ENCODE results near the gene ANO9. TPM values are rescaled to one million over a fixed set of nuclear protein-coding genes. Genes with fewer than 3 reads are reported as not detected.

The ANO9 gene
- total RNA-seq, 6 donors from 2014 or later = 11.7 to 62.9 (median 18.8) TPM

GRCh38 chr11:462107-462890 lies 20.5 kb upstream of the ANO9 start:
- Histone ChIP-seq H3K36me3 (peaks cover 0 to 26% (median 10%) of the 10 kb centered on the region in 4 donors), H3K4me3 (no peak overlapping the region), H3K4me1 (peaks cover 0 to 10% (median 1%) of the 10 kb centered on the region in 4 donors), H3K9me3 (no peaks in the 10 kb centered on the region), H3K27ac (peak overlapping the region in 3 of 4 donors; percentile 26 to 32 (median 30)), H3K27me3 (no peaks in the 10 kb centered on the region)
- WGBS, 2 donors = 90 to 95% methylated on average over 14 to 15 of the region's 16 CpGs
- no peak for ATAC-seq (ENCODE audit: low FRiP score in 2 of 2)
- TF ChIP-seq, protein P1, sequence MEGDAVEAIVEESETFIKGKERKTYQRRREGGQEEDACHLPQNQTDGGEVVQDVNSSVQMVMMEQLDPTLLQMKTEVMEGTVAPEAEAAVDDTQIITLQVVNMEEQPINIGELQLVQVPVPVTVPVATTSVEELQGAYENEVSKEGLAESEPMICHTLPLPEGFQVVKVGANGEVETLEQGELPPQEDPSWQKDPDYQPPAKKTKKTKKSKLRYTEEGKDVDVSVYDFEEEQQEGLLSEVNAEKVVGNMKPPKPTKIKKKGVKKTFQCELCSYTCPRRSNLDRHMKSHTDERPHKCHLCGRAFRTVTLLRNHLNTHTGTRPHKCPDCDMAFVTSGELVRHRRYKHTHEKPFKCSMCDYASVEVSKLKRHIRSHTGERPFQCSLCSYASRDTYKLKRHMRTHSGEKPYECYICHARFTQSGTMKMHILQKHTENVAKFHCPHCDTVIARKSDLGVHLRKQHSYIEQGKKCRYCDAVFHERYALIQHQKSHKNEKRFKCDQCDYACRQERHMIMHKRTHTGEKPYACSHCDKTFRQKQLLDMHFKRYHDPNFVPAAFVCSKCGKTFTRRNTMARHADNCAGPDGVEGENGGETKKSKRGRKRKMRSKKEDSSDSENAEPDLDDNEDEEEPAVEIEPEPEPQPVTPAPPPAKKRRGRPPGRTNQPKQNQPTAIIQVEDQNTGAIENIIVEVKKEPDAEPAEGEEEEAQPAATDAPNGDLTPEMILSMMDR (IDR thresholded peaks at IDR 0.05) = no peak
- TF ChIP-seq POLR2AphosphoS5 (IDR thresholded peaks at IDR 0.05) = no peak
- TF ChIP-seq POLR2A (IDR thresholded peaks at IDR 0.05) = no peak
- no peak for TF ChIP-seq EP300 (IDR thresholded peaks at IDR 0.05)
- DNase-seq = peak in 1 of 2 donors; percentile 49

DNA sequence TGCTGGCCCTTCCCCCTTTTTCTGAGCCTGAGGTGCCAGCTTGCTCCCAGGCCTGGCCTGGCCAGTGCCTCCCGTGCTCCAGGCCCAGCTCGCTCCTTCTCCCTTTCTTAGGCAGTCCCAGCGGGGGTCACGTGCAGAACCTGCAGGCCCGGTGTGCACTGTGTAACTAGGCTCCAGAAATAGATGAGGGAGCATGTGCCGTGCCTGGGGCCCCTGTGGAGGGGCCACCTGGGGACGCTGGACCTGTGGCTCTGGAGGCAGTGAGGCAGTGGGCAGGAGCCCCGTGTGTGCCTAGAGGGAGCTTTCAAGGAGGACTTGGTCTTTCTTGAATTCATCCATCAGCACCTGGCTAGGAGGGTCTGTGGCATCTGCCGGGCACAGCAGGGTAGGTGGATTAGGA lies 19.8 kb upstream of the ANO9 start:
- 87 to 89% methylated on average over 5 to 9 of the region's 9 CpGs for WGBS, 2 donors
- Histone ChIP-seq H3K27ac (peak overlapping the region in 3 of 4 donors; percentile 26 to 32 (median 30)), H3K27me3 (no peaks in the 10 kb centered on the region), H3K36me3 (peaks cover 0 to 26% (median 10%) of the 10 kb centered on the region in 4 donors), H3K4me1 (peaks cover 0 to 5% (median 0%) of the 10 kb centered on the region in 4 donors), H3K4me3 (no peak overlapping the region), H3K9me3 (no peaks in the 10 kb centered on the region)
- TF ChIP-seq POLR2AphosphoS5 (IDR thresholded peaks at IDR 0.05) = no peak
- TF ChIP-seq EP300 (IDR thresholded peaks at IDR 0.05) = no peak
- TF ChIP-seq, protein P1 (IDR thresholded peaks at IDR 0.05) = no peak
- no peak for TF ChIP-seq POLR2A (IDR thresholded peaks at IDR 0.05)
- ATAC-seq (ENCODE audit: low FRiP score in 2 of 2) = no peak
- DNase-seq = no peak

GRCh38 chr11:460331-461199 lies 18.8 kb upstream of the ANO9 start:
- H3K36me3 ChIP-seq = peaks cover 0 to 26% (median 10%) of the 10 kb centered on the region in 4 donors
- peak overlapping the region; percentile 30 to 46 (median 35) for H3K27ac ChIP-seq
- H3K4me1 ChIP-seq = peaks cover 0 to 3% (median 0%) of the 10 kb centered on the region in 4 donors
- WGBS, 2 donors = 81 to 85% methylated on average over 20 to 41 of the region's 41 CpGs
- no peaks in the 10 kb centered on the region for H3K9me3 ChIP-seq
- H3K4me3 ChIP-seq = no peak overlapping the region
- TF ChIP-seq, protein P1 (IDR thresholded peaks at IDR 0.05) = no peak
- TF ChIP-seq POLR2A (IDR thresholded peaks at IDR 0.05) = no peak
- no peak for TF ChIP-seq POLR2AphosphoS5 (IDR thresholded peaks at IDR 0.05)
- TF ChIP-seq EP300 (IDR thresholded peaks at IDR 0.05) = no peak
- no peaks in the 10 kb centered on the region for H3K27me3 ChIP-seq
- DNase-seq (no peak), ATAC-seq (ENCODE audit: low FRiP score in 2 of 2) (peak; percentile 56 to 79)

DNA sequence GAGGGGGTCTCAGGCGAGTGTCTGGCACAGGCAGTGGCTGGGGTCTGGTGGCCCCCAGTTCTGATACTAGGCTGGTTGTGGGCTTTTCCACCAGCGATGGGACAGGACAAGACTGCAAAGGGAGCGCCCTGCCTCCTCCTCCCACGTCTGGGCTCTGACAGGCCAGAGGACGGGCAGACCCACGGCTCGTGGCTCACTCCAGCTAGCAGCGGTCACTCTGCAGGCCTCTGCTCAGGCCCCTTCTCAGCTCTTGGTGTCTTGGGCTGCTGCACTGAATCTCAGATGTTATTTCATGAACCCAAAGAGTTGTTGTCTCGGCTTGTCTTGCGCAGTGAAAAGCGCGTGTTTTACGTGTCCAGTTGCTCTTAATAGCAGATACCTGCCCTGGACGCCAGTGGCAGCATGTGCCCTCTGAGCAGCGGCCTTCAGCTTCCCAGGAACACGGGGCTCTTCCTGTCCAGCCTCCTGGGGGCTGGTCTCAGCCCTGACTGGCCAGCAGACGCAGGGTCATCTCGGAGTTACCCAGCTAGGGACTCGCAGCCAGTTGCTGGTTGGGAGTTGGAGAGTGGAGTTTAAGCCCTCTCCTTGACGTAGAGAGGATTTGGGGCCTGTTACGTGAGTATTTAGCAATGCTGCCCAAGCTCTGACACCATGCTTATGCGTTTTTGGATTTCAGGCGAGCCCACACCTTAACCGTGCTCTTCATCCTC lies 17.9 kb upstream of the ANO9 start:
- peak overlapping the region in 3 of 4 donors; percentile 6 to 46 (median 6) for H3K27ac ChIP-seq
- no peak overlapping the region for H3K4me3 ChIP-seq
- TF ChIP-seq, protein P1 (IDR thresholded peaks at IDR 0.05) = no peak
- TF ChIP-seq POLR2A (IDR thresholded peaks at IDR 0.05) (no peak), POLR2AphosphoS5 (IDR thresholded peaks at IDR 0.05) (no peak), EP300 (IDR thresholded peaks at IDR 0.05) (no peak)
- DNase-seq (no peak), ATAC-seq (ENCODE audit: low FRiP score in 2 of 2) (peak in 1 of 2 donors; percentile 13)
- no peaks in the 10 kb centered on the region for H3K9me3 ChIP-seq
- WGBS, 2 donors = 94 to 99% methylated on average over 14 to 24 of the region's 24 CpGs
- H3K27me3 ChIP-seq = no peaks in the 10 kb centered on the region
- H3K36me3 ChIP-seq = peaks cover 0 to 24% (median 10%) of the 10 kb centered on the region in 4 donors
- H3K4me1 ChIP-seq = no peaks in the 10 kb centered on the region

Data from upper lobe of left lung (tissue), 6 donors.